GM12891 (cell line): Measurements from ENCODE around the gene NDE1.

ENCODE experiments used
- POLR2A ChIP-seq: IDR thresholded peaks from 2 replicates; pipeline ENCODE4 v1.6.1; 2011; ENCODE audit warnings: low read depth, low read length, control low read depth
- POLR2AphosphoS5 ChIP-seq: IDR thresholded peaks from 2 replicates; pipeline ENCODE4 v1.6.1; 2011; ENCODE audit warnings: low read depth, low read length, control low read depth
- SPI1 ChIP-seq: IDR thresholded peaks from 2 replicates; pipeline ENCODE4 v1.6.1; 2011; ENCODE audit warnings: low read depth, low read length, control low read depth
- TAF1 ChIP-seq: IDR thresholded peaks from 2 replicates; pipeline ENCODE4 v1.6.1; 2011; ENCODE audit warnings: low read depth, low read length, control low read depth

GRCh38 chr16:15676506-15676905 is 26.5 kb downstream of the NDE1 start:
- TF ChIP-seq POLR2AphosphoS5 (no peak), POLR2A (no peak), TAF1 (no peak), SPI1 (no peak)
